HFFc6 (cell line): ENCODE results near the gene SMIM8. TPM values are rescaled to one million over a fixed set of nuclear protein-coding genes. Genes with fewer than 3 reads are reported as not detected.

ENCODE experiments used
- DNase-seq: peaks from one replicate; pipeline ENCODE4 v3.0.0-alpha.2; 2018
- H3K27ac Mint-ChIP-seq: 2 replicates; pipeline ENCODE4 v1.8.0; 2020; ENCODE audit warnings: mild to moderate bottlenecking, mixed read lengths
- H3K27me3 Mint-ChIP-seq: 2 replicates; pipeline ENCODE4 v1.8.0; 2021; ENCODE audit warnings: mild to moderate bottlenecking, moderate library complexity, mixed read lengths; ENCODE audit not compliant: insufficient read depth
- H3K36me3 Mint-ChIP-seq: 2 replicates; pipeline ENCODE4 v1.8.0; 2021; ENCODE audit warnings: low read depth, mixed read lengths
- H3K4me1 Mint-ChIP-seq: 2 replicates; pipeline ENCODE4 v1.8.0; 2020; ENCODE audit warnings: low read depth, mixed read lengths
- H3K4me3 Mint-ChIP-seq: 2 replicates; pipeline ENCODE4 v1.8.0; 2020; ENCODE audit warnings: mild to moderate bottlenecking, moderate library complexity, mixed read lengths
- H3K9me3 Mint-ChIP-seq: 2 replicates; pipeline ENCODE4 v1.8.0; 2020; ENCODE audit warnings: mild to moderate bottlenecking, mixed read lengths
- CTCF ChIP-seq: fragments of 200-600 bp; sonication (generic); IDR thresholded peaks from 2 replicates; pipeline ENCODE4 v1.5.0; 2021; ENCODE audit warnings: antibody characterized with exemption, mild to moderate bottlenecking
- total RNA-seq, 6 experiments: library from RNA; stranded (reverse); fragmentation: NEBNext Ultra II Directional; extraction: Animal tissue kit (Norgen Biotek cat#: 25700); gene quantifications; 2 replicates in 1 of 6; 3 replicates in 5 of 6; pipeline ENCODE4 v1.2.3, GENCODE V29; 2021

Gene SMIM8
- total RNA-seq, 6 experiments from 2014 or later, result 3.3 to 6.2 (median 4.8) TPM

GRCh38 chr6:87346700-87347099 lies 24.3 kb downstream of the SMIM8 start:
- TF ChIP-seq CTCF, result no peak
- no peaks in the 10 kb centered on the region for H3K36me3 Mint-ChIP-seq
- H3K4me3 Mint-ChIP-seq, result no peak overlapping the region
- no peaks in the 10 kb centered on the region for H3K9me3 Mint-ChIP-seq
- H3K4me1 Mint-ChIP-seq, result no peaks in the 10 kb centered on the region
- H3K27ac Mint-ChIP-seq, result no peak overlapping the region
- no peaks in the 10 kb centered on the region; the same call in 1 of the 2 replicates for H3K27me3 Mint-ChIP-seq
- DNase-seq, result no peak

DNA sequence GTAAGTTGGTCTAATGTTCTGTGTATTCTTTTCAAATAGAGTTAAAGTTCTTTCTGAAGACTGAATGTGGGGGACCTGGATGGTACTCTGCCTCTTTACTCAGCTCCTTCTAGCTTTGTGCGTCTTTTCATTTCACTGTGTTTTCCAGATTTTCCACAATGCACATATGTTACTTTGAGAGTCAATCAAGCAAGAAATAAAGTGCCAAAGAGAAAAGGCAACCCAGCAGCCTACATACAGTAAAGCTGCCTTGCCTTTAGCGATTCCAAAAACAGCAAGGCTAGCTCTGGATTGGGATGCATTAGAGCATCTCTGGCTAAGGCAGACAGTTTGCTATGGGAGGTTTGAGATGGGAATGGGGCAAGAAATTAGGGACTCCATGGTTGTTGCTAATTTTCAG lies 27.5 kb downstream of the SMIM8 start:
- Mint-ChIP-seq H3K27me3 (no peaks in the 10 kb centered on the region; the same call in 1 of the 2 replicates), H3K36me3 (no peaks in the 10 kb centered on the region), H3K27ac (no peak overlapping the region)

GRCh38 chr6:87350516-87350915 lies 28.1 kb downstream of the SMIM8 start:
- Mint-ChIP-seq H3K36me3 (no peaks in the 10 kb centered on the region), H3K27me3 (no peaks in the 10 kb centered on the region; the same call in none of the 2 replicates), H3K9me3 (no peaks in the 10 kb centered on the region), H3K27ac (no peak overlapping the region), H3K4me1 (no peaks in the 10 kb centered on the region), H3K4me3 (no peak overlapping the region)
- no peak for DNase-seq
- no peak for TF ChIP-seq CTCF

More for the DNA sequence above, 27.5 kb downstream of the SMIM8 start:
- TF ChIP-seq CTCF, result no peak
- DNase-seq, result no peak
- Mint-ChIP-seq H3K4me1 (no peaks in the 10 kb centered on the region), H3K4me3 (no peak overlapping the region), H3K9me3 (no peaks in the 10 kb centered on the region)

DNA sequence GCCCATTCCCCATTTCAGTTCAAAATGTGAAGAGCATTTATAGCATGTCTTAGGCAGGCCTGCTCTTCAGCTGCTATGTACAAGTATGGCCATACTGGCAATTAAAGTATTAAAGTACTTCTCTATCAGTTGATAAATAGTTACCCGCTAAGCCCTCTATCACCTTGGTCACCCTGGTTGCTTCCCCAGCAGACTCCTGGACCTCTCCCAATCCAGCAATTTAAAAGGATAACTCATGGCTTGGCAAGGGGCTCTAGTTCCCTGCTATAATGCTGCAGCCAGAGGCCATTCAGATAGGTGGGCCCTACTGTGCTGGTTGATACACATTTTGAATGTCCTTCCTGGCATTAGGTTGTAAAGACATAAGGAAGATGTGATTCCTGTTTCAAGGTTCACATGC lies 29.2 kb downstream of the SMIM8 start:
- no peak for TF ChIP-seq CTCF
- Mint-ChIP-seq H3K27me3 (no peaks in the 10 kb centered on the region; the same call in none of the 2 replicates), H3K36me3 (no peaks in the 10 kb centered on the region), H3K4me3 (no peak overlapping the region), H3K27ac (no peak overlapping the region), H3K4me1 (no peaks in the 10 kb centered on the region), H3K9me3 (no peaks in the 10 kb centered on the region)
- DNase-seq, result no peak

GRCh38 chr6:87356181-87356580 lies 33.8 kb downstream of the SMIM8 start:
- Mint-ChIP-seq H3K27me3 (peaks cover 2% of the 10 kb centered on the region), H3K4me1 (peaks cover 5% of the 10 kb centered on the region; the same call in 1 of the 2 replicates), H3K36me3 (no peaks in the 10 kb centered on the region), H3K4me3 (no peak overlapping the region), H3K9me3 (no peaks in the 10 kb centered on the region), H3K27ac (no peak overlapping the region)
- no peak for TF ChIP-seq CTCF
- DNase-seq, result no peak
